Dedifferentiated amniotic fluid mesenchymal stem cell (primary cell): ENCODE data around the gene ANXA7.
"Not testable (repeated sequence)": the region's sequence is repeated elsewhere in the genome, so short reads cannot be mapped to it uniquely, and the experiment has no call there.

Experiments used
- DNase-seq: peaks from one replicate; pipeline ENCODE4 v3.0.0-alpha.2; 2016; ENCODE audit errors: extremely low spot score

The ANXA7 gene

GRCh38 chr10:73338801-73339368 is 75.0 kb downstream of the ANXA7 start:
- no peak for DNase-seq

GRCh38 chr10:73333202-73333601 is 80.7 kb downstream of the ANXA7 start:
- DNase-seq = no peak

GRCh38 chr10:73332379-73332778 is 81.5 kb downstream of the ANXA7 start:
- no peak for DNase-seq

- not testable (repeated sequence) for DNase-seq
Measured at GRCh38 chr10:73328523-73328922, 85.3 kb downstream of the ANXA7 start.

- DNase-seq = not testable (repeated sequence)
Measured at GRCh38 chr10:73325290-73325689, 88.6 kb downstream of the ANXA7 start.
